ENCODE data around the gene SBF2. TPM values are rescaled to one million over a fixed set of nuclear protein-coding genes. Genes with fewer than 3 reads are reported as not detected.

SBF2 gene
- total and polyA plus RNA-seq, 2 of the 13 experiments (the other 11 are each of a cell fraction or from before 2014, with no cell fraction given): 24.0 to 45.8 TPM

- TF ChIP-seq PAXIP1 (CRISPR knock-in tag; conservative IDR thresholded peaks at IDR 0.05) (peak; percentile 99), REPIN1 (CRISPR knock-in tag; IDR thresholded peaks at IDR 0.05; ENCODE audit: borderline replicate concordance, low read depth) (peak; percentile 94), ZHX2 (IDR thresholded peaks at IDR 0.05; ENCODE audit: low read depth) (peak; percentile 49; the same call in 1 of the 2 replicates), ZHX2 (CRISPR knock-in tag; IDR thresholded peaks at IDR 0.05; ENCODE audit: borderline replicate concordance) (no peak), TBP (CRISPR knock-in tag; IDR thresholded peaks at IDR 0.05) (no peak), CTCF (CRISPR knock-in tag; IDR thresholded peaks at IDR 0.05) (peak; percentile 91), SKI (IDR thresholded peaks at IDR 0.05; ENCODE audit: partially characterized antibody) (no peak), GFI1 (CRISPR knock-in tag; IDR thresholded peaks at IDR 0.05; ENCODE audit: borderline replicate concordance) (peak; percentile 99), ZNF350 (CRISPR knock-in tag; IDR thresholded peaks at IDR 0.05; ENCODE audit: borderline replicate concordance, low read depth) (peak; percentile 90; the same call in 1 of the 2 replicates), ZC3H4 (CRISPR knock-in tag; IDR thresholded peaks at IDR 0.05; ENCODE audit: borderline replicate concordance) (no peak), ZNF383 (CRISPR knock-in tag; IDR thresholded peaks at IDR 0.05; ENCODE audit: borderline replicate concordance) (no peak), ZSCAN20 (CRISPR knock-in tag; IDR thresholded peaks at IDR 0.05; ENCODE audit: borderline replicate concordance) (no peak), ZBTB26 (CRISPR knock-in tag; IDR thresholded peaks at IDR 0.05; ENCODE audit: borderline replicate concordance) (0 out of 2 replicates have a peak, but pooled peaks have one; percentile 31)
Observed at GRCh38 chr11:10288881-10289764, 4.9 kb downstream of the SBF2 start (continued).
